Measurements from ENCODE around the gene ADGRG6. TPM values are rescaled to one million over a fixed set of nuclear protein-coding genes. Genes with fewer than 3 reads are reported as not detected.
"Not testable (repeated sequence)": the region's sequence is repeated elsewhere in the genome, so short reads cannot be mapped to it uniquely, and the experiment has no call there.

The ADGRG6 gene
- total and polyA plus RNA-seq, 9 donors = 1.6 to 10.6 (median 3.0) TPM

DNA sequence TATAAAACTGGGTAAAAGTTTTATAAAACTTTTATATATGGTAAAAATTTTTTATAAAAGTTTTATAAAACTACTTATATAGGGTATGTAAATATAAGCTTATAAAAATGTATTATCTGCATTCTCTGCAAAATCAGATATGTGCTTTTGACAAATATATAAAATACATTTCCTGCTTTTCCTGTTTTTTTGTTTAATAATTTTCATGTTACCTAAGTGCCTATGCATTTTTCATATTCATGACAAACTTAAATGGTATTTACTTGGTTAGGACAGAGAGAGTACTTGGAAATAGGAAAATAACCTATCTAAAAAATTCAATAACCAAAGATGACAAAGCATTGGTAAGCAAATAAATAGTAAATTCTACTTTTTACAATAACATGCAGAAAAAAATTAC lies 41.2 kb downstream of the ADGRG6 start:
- intact Hi-C loops (cut with DNase I) = no loop called here
- DNase-seq = no peak
- TF ChIP-seq POLR2A (IDR thresholded peaks at IDR 0.05) = no peak
- TF ChIP-seq, protein P1, sequence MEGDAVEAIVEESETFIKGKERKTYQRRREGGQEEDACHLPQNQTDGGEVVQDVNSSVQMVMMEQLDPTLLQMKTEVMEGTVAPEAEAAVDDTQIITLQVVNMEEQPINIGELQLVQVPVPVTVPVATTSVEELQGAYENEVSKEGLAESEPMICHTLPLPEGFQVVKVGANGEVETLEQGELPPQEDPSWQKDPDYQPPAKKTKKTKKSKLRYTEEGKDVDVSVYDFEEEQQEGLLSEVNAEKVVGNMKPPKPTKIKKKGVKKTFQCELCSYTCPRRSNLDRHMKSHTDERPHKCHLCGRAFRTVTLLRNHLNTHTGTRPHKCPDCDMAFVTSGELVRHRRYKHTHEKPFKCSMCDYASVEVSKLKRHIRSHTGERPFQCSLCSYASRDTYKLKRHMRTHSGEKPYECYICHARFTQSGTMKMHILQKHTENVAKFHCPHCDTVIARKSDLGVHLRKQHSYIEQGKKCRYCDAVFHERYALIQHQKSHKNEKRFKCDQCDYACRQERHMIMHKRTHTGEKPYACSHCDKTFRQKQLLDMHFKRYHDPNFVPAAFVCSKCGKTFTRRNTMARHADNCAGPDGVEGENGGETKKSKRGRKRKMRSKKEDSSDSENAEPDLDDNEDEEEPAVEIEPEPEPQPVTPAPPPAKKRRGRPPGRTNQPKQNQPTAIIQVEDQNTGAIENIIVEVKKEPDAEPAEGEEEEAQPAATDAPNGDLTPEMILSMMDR (IDR thresholded peaks at IDR 0.05) = no peak
- TF ChIP-seq EP300 (IDR thresholded peaks at IDR 0.05) = no peak
- H3K4me3 ChIP-seq = no peak overlapping the region
- no peaks in the 10 kb centered on the region for H3K36me3 ChIP-seq
- H3K27me3 ChIP-seq = no peaks in the 10 kb centered on the region
- H3K4me1 ChIP-seq (ENCODE audit: insufficient read depth) = no peaks in the 10 kb centered on the region
- no peak overlapping the region for H3K27ac ChIP-seq
- H3K9me3 ChIP-seq = no peaks in the 10 kb centered on the region

DNA sequence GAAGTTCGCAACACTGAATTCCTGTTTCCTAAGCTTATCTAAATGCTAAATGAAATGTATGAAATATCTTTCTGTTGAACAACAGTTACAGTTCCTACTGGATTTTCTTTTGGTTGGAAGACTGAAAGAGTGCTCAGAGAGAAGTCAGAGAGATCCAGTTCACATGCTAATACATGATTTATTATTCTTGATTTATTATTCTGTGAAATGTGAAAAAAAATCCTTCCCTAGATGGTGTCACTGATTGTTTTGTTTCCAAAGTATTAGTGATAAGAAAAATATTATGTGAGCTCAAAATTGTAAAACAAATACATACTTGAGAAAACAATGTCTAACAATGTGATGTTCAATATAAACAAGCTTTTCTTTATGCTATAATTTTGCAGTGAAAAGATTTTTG lies 42.1 kb downstream of the ADGRG6 start:
- Histone ChIP-seq H3K27ac (no peak overlapping the region), H3K9me3 (no peaks in the 10 kb centered on the region), H3K27me3 (no peaks in the 10 kb centered on the region), H3K36me3 (no peaks in the 10 kb centered on the region), H3K4me1 (ENCODE audit: insufficient read depth) (no peaks in the 10 kb centered on the region), H3K4me3 (no peak overlapping the region)
- no peak for DNase-seq
- WGBS, 3 donors = 78 to 81% (median 80%) methylated on average over 1 of the region's 1 CpG
- TF ChIP-seq EP300 (IDR thresholded peaks at IDR 0.05) = no peak
- TF ChIP-seq, protein P1 (IDR thresholded peaks at IDR 0.05) = no peak
- TF ChIP-seq POLR2A (IDR thresholded peaks at IDR 0.05) = no peak
- intact Hi-C loops (cut with DNase I) = no loop called here

DNA sequence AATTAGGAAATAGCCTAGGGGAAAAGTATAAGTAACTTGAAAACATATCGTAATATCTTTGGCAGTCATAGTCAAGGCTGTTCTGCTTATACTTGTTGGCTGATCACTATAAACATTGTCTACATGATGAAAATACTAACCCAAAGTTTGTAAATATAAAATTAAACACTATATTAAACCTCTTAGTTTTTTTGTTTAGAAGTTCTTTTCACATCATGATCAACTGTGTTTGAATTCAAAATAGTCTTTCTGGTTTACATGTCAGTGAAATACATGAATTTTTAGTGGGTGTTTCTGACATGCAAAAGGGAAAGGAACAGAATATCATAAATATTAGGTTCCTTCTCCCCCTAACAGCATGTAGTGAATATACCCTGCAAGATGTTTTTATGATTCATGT lies 43.5 kb downstream of the ADGRG6 start:
- TF ChIP-seq EP300 (IDR thresholded peaks at IDR 0.05) (no peak), POLR2A (IDR thresholded peaks at IDR 0.05) (no peak)
- TF ChIP-seq, protein P1 (IDR thresholded peaks at IDR 0.05) = no peak
- H3K9me3 ChIP-seq = no peaks in the 10 kb centered on the region
- H3K4me3 ChIP-seq = no peak overlapping the region
- intact Hi-C loops (cut with DNase I) = no loop called here
- no peaks in the 10 kb centered on the region for H3K27me3 ChIP-seq
- DNase-seq = no peak
- WGBS, 3 donors = 39 to 53% (median 46%) methylated on average over 1 of the region's 1 CpG
- no peak overlapping the region for H3K27ac ChIP-seq
- no peaks in the 10 kb centered on the region for H3K36me3 ChIP-seq
- H3K4me1 ChIP-seq (ENCODE audit: insufficient read depth) = no peaks in the 10 kb centered on the region

DNA sequence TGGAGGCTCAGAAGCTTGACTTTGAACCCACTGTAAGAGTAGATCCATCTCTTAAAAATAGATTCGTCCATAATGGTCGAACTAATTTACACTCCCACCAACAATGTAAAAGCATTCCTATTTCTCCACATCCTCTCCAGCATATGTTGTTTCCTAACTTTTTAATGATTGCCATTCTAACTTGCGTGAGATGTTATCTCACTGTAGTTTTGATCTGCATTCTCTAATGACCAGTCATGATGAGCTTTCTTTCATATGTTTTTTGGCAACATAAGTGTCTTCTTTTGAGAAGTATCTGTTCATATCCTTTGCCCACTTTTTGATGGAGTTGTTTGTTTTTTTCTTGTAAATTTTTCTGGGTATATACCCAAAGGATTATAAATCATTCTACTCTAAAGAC lies 44.4 kb downstream of the ADGRG6 start:
- H3K4me1 ChIP-seq (ENCODE audit: insufficient read depth); H3K9me3 ChIP-seq; H3K36me3 ChIP-seq; H3K4me3 ChIP-seq; H3K27ac ChIP-seq; intact Hi-C loops (cut with DNase I); H3K27me3 ChIP-seq; DNase-seq: not testable (repeated sequence)
- WGBS, 3 donors = 76 to 92% (median 77%) methylated on average over 3 of the region's 3 CpGs

DNA sequence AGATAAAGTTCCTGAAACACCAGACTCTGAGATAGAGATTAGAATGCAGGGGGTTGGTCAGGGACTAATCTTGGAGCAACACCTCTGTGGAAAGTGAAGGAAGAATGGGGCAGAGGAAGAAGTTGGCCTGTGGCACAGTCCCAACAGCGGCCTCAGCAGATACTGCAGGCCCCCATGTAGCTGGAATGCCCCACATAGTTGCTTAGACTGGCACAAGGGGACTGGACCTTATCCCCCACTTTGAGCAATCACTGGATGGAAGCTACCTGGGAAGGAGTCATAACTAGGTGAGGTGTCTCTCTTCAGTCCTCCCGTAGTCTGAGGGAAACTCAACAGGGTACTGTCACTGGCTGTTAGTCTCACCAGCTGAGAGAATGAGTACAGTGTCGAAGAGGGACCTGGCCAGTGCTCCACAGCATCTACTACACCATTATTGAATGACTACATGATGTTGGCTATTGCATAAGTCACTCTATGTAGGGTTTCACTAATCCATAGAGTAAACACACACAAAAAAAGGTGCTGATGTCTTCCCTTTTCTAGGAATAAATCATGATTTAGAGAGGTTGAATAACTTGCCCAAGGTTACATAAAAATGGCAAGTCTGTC lies 47.5 kb downstream of the ADGRG6 start:
- Histone ChIP-seq H3K4me1 (ENCODE audit: insufficient read depth) (no peaks in the 10 kb centered on the region), H3K4me3 (no peak overlapping the region), H3K27me3 (no peaks in the 10 kb centered on the region), H3K36me3 (no peaks in the 10 kb centered on the region), H3K27ac (no peak overlapping the region), H3K9me3 (no peaks in the 10 kb centered on the region)
- no peak for DNase-seq
- 76 to 86% (median 77%) methylated on average over 3 of the region's 3 CpGs for WGBS, 3 donors
- intact Hi-C loops (cut with DNase I) = no loop called here
- TF ChIP-seq POLR2A (IDR thresholded peaks at IDR 0.05) = no peak
- TF ChIP-seq EP300 (IDR thresholded peaks at IDR 0.05) = no peak
- TF ChIP-seq, protein P1 (IDR thresholded peaks at IDR 0.05) = no peak

All from ovary (tissue), 9 donors.